Measurements from ENCODE around the gene LAMC3.

DNA sequence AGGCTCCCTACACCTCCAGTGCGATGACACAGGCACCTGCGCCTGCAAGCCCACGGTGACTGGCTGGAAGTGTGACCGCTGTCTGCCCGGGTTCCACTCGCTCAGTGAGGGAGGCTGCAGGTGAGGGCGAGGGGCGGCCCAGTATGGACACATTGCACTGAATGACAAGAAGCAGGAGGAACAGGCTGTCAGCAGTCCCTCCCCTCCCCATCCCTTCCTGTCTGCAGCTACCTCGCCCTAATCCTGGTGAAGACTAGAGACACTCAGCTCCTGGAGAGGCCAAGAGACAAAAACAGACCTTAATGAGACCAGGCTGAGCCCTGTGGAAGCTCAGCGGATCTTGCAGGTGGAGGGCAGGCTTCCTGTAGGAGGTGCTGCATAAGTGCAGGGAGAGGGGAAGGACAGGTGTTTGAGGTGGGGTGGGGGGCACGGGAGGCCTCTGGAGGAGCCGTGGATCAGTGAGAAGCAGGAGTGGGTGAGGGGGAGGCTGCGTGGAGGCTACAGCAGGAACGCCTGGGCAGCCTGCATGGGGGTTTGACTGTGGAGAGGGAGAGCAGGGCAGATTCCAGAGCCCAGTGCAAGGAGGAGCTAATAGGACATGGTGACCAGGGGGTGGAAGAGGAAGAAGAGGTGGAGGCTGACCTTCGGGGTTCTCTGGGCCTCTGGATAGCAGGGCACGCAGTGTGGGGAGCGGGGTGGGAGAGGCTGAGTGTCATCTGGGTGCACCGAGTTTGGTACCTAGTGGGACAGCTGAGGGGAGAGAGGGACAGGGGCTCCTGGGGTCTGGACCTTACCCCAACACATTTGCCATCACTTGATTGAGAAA lies 30.4 kb downstream of the LAMC3 start:
- TF ChIP-seq, protein P1, sequence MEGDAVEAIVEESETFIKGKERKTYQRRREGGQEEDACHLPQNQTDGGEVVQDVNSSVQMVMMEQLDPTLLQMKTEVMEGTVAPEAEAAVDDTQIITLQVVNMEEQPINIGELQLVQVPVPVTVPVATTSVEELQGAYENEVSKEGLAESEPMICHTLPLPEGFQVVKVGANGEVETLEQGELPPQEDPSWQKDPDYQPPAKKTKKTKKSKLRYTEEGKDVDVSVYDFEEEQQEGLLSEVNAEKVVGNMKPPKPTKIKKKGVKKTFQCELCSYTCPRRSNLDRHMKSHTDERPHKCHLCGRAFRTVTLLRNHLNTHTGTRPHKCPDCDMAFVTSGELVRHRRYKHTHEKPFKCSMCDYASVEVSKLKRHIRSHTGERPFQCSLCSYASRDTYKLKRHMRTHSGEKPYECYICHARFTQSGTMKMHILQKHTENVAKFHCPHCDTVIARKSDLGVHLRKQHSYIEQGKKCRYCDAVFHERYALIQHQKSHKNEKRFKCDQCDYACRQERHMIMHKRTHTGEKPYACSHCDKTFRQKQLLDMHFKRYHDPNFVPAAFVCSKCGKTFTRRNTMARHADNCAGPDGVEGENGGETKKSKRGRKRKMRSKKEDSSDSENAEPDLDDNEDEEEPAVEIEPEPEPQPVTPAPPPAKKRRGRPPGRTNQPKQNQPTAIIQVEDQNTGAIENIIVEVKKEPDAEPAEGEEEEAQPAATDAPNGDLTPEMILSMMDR (conservative IDR thresholded peaks at IDR 0.05; ENCODE audit: low read depth, low read length), result no peak
- no peak for TF ChIP-seq EZH2 (IDR thresholded peaks at IDR 0.05; ENCODE audit: borderline replicate concordance, low read depth, low read length, poor library complexity, severe bottlenecking)

Data from A673 (cell line).